Fibroblast of lung (primary cell): Measurements from ENCODE around the gene PIWIL4.

Source experiments
- CTCF ChIP-seq, 2 donors: IDR thresholded peaks in 1 of 2; conservative IDR thresholded peaks in 1 of 2; 1 replicate in 1 of 2; 2 replicates in 1 of 2; pipeline ENCODE4 v1.5.1; 2011 to 2012; ENCODE audit warnings: low read length in 2 of 2, control low read depth in 1 of 2, inconsistent platforms in 1 of 2, low read depth in 1 of 2, mild to moderate bottlenecking in 1 of 2
- EZH2 ChIP-seq: IDR thresholded peaks from 2 replicates; pipeline ENCODE4 v1.5.1; 2012; ENCODE audit warnings: low read length, control low read depth, mild to moderate bottlenecking; ENCODE audit errors: missing control alignments

- TF ChIP-seq CTCF (conservative IDR thresholded peaks at IDR 0.05 in 1 of 2, IDR thresholded peaks at IDR 0.05 in 1 of 2; ENCODE audit: low read depth in 1 of 2, low read length in 2 of 2) (no peak), EZH2 (no peak)
Measured at GRCh38 chr11:94546886-94547285, 20.3 kb upstream of the PIWIL4 start.
